Pancreas (tissue), 10 donors: ENCODE measurements around the gene ZNF468. TPM values are rescaled to one million over a fixed set of nuclear protein-coding genes. Genes with fewer than 3 reads are reported as not detected.
"Not testable (repeated sequence)": the region's sequence is repeated elsewhere in the genome, so short reads cannot be mapped to it uniquely, and the experiment has no call there.

Experiments used
- ATAC-seq, 4 donors: fragments of 200-7000 bp; cut with Tn5 transposase; one replicate each; pipeline versions ENCODE4 v1.8.0 to v1.9.1; 2020; ENCODE audit warnings: mild to moderate bottlenecking in 4 of 4, moderate library complexity in 4 of 4
- DNase-seq, 6 donors: peaks; one replicate each; pipeline ENCODE4 v3.0.0-alpha.2; 2020
- FAIRE-seq: peaks from 2 replicates; lab custom pipeline; 2012; peaks lifted over from hg19 to GRCh38; lab: Jason Lieb, UNC
- H3K27ac ChIP-seq, 4 donors: fragments of 200-600 bp; sonication (generic); 1 replicate in 3 of 4; 2 replicates in 1 of 4; pipeline versions ENCODE4 v1.5.0 to v1.8.0; 2020
- H3K27me3 ChIP-seq, 4 donors: fragments of 200-600 bp; one replicate each; pipeline ENCODE4 v1.8.0; 2021
- H3K36me3 ChIP-seq, 3 donors: fragments of 200-600 bp; sonication (generic) in 1 of 3; one replicate each; pipeline versions ENCODE4 v1.5.0 to v1.8.0; 2020 to 2021
- H3K4me1 ChIP-seq, 3 donors: fragments of 200-600 bp; one replicate each; pipeline ENCODE4 v1.8.0; 2021
- H3K4me3 ChIP-seq, 4 donors: fragments of 200-600 bp; sonication (generic) in 2 of 4; one replicate each; pipeline versions ENCODE4 v1.5.0 to v1.8.0; 2020 to 2021
- H3K9me3 ChIP-seq, 4 donors: fragments of 200-600 bp; one replicate each; pipeline ENCODE4 v1.8.0; 2021
- WGBS, 2 donors: extraction: QIAGEN DNeasy Blood & Tissue Kit; methylation state at CpG; one replicate each; pipeline ENCODE4 v1.1.7; 2013; 5-methylcytosine and 5-hydroxymethylcytosine counted together
- intact Hi-C, 3 donors: fragments of 100-400 bp; cut with DNase I; formaldehyde crosslinking; loops; one replicate each; pipeline versions ENCODE4 v1.11.1 to v1.14.2; 2022
- polyA plus RNA-seq, 2 donors: library from polyadenylated mRNA; stranded (reverse); fragments of 200-250 nt; gene quantifications; one replicate each; pipeline ENCODE4 v1.2.3, GENCODE V29; 2013
- total RNA-seq, 6 donors: library from RNA; stranded (reverse); fragmentation: NEBNext Ultra II Directional in 4 of 6; extraction: Animal tissue kit (Norgen Biotek cat#: 25700) in 4 of 6; gene quantifications; one replicate each; pipeline versions ENCODE4 v1.2.1 to v1.2.4, GENCODE V29; 2021 to 2023
- TF ChIP-seq, protein P1 (sequence below), 4 donors: fragments of 200-600 bp; sonication (generic) in 3 of 4; IDR thresholded peaks; one replicate each; pipeline versions ENCODE4 v1.5.0 to v1.8.0; 2021; ENCODE audit warnings: antibody characterized with exemption in 4 of 4
- donor health status: healthy with polysubstance abuse.
- donor health status: DM: no; HTN: no; CAD: no; lungs with moderate emphysema.
- donor health status: DM: no; HTN: no; CAD: no.
- donor health status: control.
- donor health status: control.
- donor health status: Bipolar disorder and iron deficiency.
- donor health status: DM: yes; HTN: yes; CAD: no.
- donor health status: DM: no; HTN: no; CAD: no.
- donor health status: DM: no; HTN: no; CAD: no.
- donor health status: DM: yes; HTN: yes; CAD: no.

ZNF468 gene
- total and polyA plus RNA-seq, 8 donors, result 6.5 to 14.7 (median 8.5) TPM

DNA sequence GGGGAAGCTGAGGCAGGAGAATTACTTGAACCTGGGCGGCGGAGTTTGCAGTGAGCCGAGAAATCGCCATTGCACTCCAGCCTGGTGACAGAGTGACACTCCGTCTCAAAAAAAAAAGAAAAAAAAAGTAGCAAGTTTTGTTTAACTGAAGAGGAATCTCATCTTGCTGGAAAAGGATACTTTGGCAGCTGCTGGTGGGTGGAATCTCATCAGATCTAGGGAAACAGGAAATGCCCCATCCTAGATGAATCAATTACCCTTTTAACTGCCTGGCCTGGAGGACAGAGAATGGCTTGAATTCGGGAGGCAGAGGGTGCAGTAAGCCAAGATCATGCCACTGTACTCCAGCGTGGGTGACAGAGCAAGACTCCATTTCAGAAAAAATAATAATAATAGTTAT is 31.7 kb upstream of the ZNF468 start:
- 88 to 91% methylated on average over 7 of the region's 7 CpGs for WGBS, 2 donors
- ATAC-seq (no peak), DNase-seq (no peak), FAIRE-seq (no peak)
- intact Hi-C loops, result no loop called here
- no peaks in the 10 kb centered on the region for H3K4me1 ChIP-seq
- TF ChIP-seq, protein P1, sequence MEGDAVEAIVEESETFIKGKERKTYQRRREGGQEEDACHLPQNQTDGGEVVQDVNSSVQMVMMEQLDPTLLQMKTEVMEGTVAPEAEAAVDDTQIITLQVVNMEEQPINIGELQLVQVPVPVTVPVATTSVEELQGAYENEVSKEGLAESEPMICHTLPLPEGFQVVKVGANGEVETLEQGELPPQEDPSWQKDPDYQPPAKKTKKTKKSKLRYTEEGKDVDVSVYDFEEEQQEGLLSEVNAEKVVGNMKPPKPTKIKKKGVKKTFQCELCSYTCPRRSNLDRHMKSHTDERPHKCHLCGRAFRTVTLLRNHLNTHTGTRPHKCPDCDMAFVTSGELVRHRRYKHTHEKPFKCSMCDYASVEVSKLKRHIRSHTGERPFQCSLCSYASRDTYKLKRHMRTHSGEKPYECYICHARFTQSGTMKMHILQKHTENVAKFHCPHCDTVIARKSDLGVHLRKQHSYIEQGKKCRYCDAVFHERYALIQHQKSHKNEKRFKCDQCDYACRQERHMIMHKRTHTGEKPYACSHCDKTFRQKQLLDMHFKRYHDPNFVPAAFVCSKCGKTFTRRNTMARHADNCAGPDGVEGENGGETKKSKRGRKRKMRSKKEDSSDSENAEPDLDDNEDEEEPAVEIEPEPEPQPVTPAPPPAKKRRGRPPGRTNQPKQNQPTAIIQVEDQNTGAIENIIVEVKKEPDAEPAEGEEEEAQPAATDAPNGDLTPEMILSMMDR (IDR thresholded peaks at IDR 0.05), result no peak
- H3K27ac ChIP-seq, result no peak overlapping the region
- H3K4me3 ChIP-seq, result no peak overlapping the region
- no peaks in the 10 kb centered on the region for H3K27me3 ChIP-seq
- no peaks in the 10 kb centered on the region for H3K9me3 ChIP-seq
- peaks cover 3 to 23% (median 10%) of the 10 kb centered on the region in 3 donors for H3K36me3 ChIP-seq

DNA sequence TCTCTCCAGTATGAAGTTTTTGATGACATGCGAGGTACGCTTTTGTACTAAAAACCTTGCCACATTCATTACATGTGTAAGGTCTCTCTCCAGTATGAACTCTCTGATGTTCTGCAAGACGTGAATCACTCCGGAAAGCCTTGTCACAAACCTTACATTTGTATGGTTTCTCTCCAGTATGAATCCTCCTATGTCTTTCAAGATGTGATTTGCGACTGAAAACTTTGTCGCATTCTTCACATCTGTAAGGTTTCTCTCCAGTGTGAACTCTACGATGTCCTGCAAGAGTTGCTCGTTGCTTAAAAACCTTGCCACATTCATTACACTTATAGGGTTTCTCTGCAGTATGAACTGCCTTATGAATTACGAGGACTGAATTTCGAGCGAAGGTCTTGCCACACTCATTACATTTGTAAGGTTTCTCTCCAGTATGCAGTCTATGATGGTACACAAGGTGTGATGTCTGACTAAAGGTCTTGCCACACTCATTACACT is 23.5 kb upstream of the ZNF468 start:
- 87 to 94% methylated on average over 11 of the region's 11 CpGs for WGBS, 2 donors
- peaks cover 0 to 42% (median 19%) of the 10 kb centered on the region in 3 donors for H3K36me3 ChIP-seq
- H3K9me3 ChIP-seq, result no peaks in the 10 kb centered on the region
- DNase-seq, result no peak
- H3K27ac ChIP-seq, result no peak overlapping the region
- intact Hi-C loops, result no loop called here
- TF ChIP-seq, protein P1 (IDR thresholded peaks at IDR 0.05), result no peak
- FAIRE-seq, result no peak
- no peaks in the 10 kb centered on the region for H3K4me1 ChIP-seq
- ATAC-seq, result no peak
- no peaks in the 10 kb centered on the region for H3K27me3 ChIP-seq
- H3K4me3 ChIP-seq, result no peak overlapping the region

DNA sequence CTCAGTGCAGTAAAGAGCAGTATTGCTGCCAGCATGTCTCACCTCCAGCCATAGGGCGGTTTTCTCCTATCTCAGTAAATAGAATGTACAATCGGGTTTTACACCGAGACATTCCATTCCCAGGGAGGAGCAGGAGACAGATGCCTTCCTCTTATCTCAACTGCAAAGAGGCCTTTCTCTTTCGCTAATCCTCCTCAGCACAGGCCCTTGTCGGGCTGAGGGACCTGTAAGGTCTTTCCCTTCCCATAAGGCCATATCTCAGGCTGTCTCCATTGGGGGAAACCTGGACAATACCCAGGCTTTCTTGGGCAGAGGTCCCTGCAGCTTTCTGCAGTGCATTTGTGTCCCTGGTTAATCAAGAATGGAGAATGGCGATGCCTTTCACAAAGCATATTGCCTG is 15.6 kb upstream of the ZNF468 start:
- H3K9me3 ChIP-seq, H3K27me3 ChIP-seq, intact Hi-C loops, ATAC-seq, H3K36me3 ChIP-seq, FAIRE-seq, H3K27ac ChIP-seq, DNase-seq, H3K4me1 ChIP-seq, H3K4me3 ChIP-seq: not testable (repeated sequence)
- WGBS, 2 donors, result 70 to 71% methylated on average over 6 of the region's 6 CpGs

DNA sequence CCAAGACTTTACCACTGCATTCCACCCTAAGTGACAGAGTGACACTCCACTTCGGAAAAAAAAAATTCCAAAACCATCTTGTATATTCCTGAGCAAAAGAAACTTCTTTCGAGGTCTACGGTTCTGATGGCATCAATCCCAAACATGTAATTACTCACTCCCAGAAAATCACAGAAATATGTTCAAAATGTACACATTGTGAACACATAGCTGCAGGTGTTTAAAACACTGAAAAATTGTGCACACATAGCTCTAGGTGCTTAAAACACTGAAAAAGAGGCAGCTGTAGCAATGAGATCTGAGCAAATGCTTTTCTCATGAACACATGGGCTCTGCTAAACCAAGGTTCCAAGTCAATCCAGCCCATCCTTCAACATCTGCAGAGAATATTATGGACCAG is 14.0 kb upstream of the ZNF468 start:
- DNase-seq, result no peak
- no peaks in the 10 kb centered on the region for H3K4me1 ChIP-seq
- intact Hi-C loops, result no loop called here
- H3K27me3 ChIP-seq, result no peaks in the 10 kb centered on the region
- no peak overlapping the region for H3K4me3 ChIP-seq
- ATAC-seq, result no peak
- H3K9me3 ChIP-seq, result no peaks in the 10 kb centered on the region
- TF ChIP-seq, protein P1 (IDR thresholded peaks at IDR 0.05), result no peak
- no peaks in the 10 kb centered on the region for H3K36me3 ChIP-seq
- FAIRE-seq, result no peak
- no peak overlapping the region for H3K27ac ChIP-seq
- WGBS, 2 donors, result 86 to 93% methylated on average over 3 of the region's 3 CpGs

DNA sequence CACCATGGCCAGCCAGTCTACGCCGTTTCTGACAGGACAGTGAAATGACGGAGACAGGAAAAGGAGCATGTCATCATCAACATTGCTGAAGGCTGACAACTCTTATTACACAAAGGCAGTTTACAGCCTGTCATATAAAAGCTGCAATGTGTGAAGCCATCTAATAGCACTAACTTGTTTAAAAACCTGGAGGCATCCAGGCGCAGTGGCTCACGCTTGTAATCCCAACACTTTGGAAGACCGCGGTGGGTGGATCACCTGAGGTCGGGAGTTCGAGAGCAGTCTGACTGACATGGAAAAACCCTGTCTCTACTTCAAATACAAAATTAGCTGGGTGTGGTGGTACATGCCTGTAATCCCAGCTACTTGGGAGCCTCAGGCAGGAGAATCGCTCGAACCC is 10.6 kb upstream of the ZNF468 start:
- H3K27me3 ChIP-seq, intact Hi-C loops, FAIRE-seq, H3K4me3 ChIP-seq, H3K36me3 ChIP-seq, H3K4me1 ChIP-seq, DNase-seq, H3K9me3 ChIP-seq, H3K27ac ChIP-seq, ATAC-seq: not testable (repeated sequence)
- 92 to 97% methylated on average over 11 of the region's 11 CpGs for WGBS, 2 donors

DNA sequence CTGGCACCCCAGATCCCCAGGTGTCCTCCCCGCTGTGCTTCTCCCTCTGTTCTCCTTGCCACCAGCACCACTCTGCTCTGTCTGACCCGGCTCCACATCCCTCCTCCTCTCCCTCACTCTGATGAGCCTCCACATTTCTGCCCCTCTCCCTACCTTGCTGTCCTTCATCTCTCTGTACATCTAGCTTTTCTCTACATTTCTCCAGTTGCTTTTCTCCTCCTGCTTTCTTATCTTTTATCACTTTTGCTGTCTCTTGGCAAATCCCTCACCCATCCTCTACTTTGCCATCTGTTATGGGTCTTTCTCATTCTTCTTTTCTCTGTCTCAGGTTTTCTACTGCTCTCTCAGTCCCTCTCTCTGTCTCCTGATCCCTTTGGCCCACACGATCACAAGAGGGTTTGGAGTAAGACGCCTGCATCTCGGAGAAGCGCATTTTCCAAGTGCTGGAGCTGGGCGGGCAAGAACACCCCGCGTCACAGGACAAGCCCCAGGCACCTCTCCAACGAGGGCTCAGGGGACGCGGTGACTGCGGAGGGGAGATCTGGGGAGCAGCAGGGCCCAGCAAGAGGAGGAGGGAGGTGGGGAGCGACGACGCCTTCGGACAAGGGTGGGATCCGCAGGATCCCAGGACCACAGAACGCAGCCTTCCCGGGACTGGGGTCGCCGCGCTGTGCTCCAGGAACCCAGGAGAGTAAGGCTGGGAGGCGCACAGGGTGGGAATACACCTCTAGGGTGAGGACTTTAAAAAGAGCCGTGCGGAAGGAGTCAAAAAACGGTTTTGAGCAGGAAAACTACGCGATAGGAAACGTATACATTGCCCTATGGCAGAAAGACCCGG is 660 bp downstream of the ZNF468 start:
- H3K27me3 ChIP-seq, H3K9me3 ChIP-seq, H3K4me1 ChIP-seq, H3K36me3 ChIP-seq, FAIRE-seq, intact Hi-C loops, DNase-seq: not testable (repeated sequence)
- WGBS, 2 donors, result 1 to 4% methylated on average over 24 of the region's 31 CpGs
- peak overlapping the region in 3 of 4 donors; percentile 20 to 70 (median 26) for H3K27ac ChIP-seq
- ATAC-seq, result peak; percentile 20 to 54 (median 49)
- peak overlapping the region; percentile 44 to 70 (median 60) for H3K4me3 ChIP-seq

DNA sequence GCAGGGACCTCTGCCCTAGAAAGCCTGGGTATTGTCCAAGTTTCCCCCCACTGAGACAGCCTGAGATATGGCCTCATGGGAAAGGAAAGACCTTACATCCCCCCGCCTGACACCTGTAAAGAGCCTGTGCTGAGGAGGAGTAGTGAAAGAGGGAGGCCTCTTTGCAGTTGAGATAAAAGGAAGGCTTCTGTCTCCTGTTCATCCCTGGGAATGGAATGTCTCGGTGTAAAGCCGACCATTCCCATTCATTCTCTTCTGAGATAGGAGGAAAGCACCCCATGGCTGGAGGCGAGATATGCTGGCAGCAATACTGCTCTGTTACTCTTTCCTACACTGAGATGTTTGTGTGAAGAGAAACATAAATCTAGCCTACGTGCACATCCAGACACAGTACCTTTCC is 10.1 kb downstream of the ZNF468 start:
- H3K4me3 ChIP-seq, H3K4me1 ChIP-seq, FAIRE-seq, H3K27ac ChIP-seq, intact Hi-C loops, H3K9me3 ChIP-seq, ATAC-seq, DNase-seq, H3K27me3 ChIP-seq: not testable (repeated sequence)
- WGBS, 2 donors, result 69 to 90% methylated on average over 5 of the region's 5 CpGs
- peaks cover 10 to 67% (median 31%) of the 10 kb centered on the region in 3 donors for H3K36me3 ChIP-seq

DNA sequence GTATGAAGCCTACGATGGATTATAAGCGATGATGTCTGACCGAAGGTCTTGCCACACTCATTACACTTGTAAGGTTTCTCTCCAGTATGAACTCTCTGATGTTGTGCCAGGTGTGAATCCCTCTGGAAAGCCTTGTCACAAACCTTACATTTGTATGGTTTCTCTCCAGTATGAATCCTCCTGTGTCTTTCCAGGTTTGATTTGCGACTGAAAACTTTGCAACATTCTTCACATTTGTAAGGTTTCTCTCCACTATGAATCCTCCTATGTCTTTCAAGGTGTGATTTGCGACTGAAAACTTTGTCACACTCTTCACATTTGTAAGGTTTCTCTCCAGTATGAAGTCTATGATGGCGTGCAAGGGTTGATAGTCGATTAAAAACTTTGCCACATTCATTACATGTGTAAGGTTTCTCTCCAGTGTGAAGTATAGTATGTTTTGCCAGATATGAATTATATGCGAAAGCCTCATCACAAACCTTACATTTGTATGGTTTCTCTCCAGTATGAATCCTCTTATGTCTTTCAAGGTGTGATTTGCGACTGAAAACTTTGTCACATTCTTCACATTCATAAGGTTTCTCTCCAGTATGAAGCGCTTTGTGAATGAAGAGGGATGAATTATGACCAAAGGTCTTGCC is 16.5 kb downstream of the ZNF468 start:
- FAIRE-seq, H3K4me3 ChIP-seq, H3K4me1 ChIP-seq, DNase-seq, H3K27ac ChIP-seq, ATAC-seq, intact Hi-C loops, H3K27me3 ChIP-seq: not testable (repeated sequence)
- 97 to 99% methylated on average over 10 of the region's 10 CpGs for WGBS, 2 donors
- Histone ChIP-seq H3K36me3 (peaks cover 4 to 66% (median 31%) of the 10 kb centered on the region in 3 donors), H3K9me3 (peaks cover 0 to 12% (median 4%) of the 10 kb centered on the region in 4 donors)

DNA sequence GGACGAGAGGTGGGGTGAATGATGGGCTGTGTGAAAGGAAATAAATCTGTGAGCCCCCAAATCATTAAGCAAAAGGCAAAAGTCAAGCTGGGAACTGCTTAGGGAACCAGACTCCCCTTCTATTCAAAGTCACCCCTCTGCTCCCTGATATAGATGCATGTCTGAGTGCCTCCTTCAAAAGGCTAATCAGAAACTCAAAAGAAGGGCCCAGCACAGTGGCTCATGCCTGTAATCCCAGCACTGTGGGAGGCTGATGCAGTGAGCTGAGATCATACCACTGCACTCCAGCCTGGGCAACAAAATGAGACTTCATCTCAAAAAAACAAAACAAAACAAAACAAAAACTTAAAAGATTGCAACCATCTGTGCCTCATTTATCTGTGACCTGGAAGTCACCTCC is 23.1 kb downstream of the ZNF468 start:
- ATAC-seq, H3K4me3 ChIP-seq, H3K9me3 ChIP-seq, intact Hi-C loops, H3K4me1 ChIP-seq, H3K36me3 ChIP-seq, H3K27me3 ChIP-seq, H3K27ac ChIP-seq, FAIRE-seq, DNase-seq: not testable (repeated sequence)
- WGBS, 2 donors, result 58 to 83% methylated on average over 1 of the region's 1 CpG
